HG03097 (cell line): ENCODE results near the gene PPARG.

ENCODE experiments used
- ATAC-seq: cut with Tn5 transposase; IDR thresholded peaks from one replicate; pipeline ENCODE4 v1.9.1; 2021; ENCODE audit not compliant: unreplicated experiment, low FRiP score

The PPARG gene

DNA sequence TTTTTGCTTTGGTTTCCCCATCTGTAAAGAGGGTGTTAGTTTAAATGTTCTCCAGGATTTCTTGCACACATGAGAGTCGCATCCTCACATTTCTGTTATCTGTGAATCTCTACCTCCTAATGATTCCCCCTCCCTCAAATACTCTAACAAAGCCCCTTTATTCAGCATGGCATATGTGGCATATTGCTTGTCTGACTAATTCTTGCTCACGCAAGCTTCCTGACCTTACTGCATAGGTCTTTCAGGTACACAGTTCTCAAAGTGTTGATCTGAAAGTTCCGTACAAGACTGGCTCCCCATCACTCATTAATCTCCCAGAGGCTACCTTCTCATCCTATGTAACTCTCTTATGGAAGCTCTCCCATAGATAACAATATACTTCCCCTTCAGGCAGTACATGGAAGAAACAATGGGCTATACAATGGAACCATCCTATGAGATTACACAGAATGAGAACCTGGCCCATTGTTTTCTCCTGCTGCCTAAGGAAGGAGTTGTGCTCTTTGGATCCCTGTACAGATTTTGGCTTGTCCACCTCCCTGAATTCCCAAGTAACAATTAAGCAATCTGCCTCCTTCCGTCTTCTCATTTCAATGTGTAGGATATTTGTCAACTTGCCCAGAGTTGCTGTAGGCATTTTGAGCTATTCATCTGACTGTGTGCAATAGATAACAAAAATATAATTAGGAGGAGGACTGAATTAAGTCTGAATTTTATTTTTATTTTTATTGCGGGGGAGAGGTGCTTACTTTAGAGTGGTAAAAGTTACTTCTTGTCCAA is 51.0 kb downstream of the PPARG start:
- no peak for ATAC-seq

DNA sequence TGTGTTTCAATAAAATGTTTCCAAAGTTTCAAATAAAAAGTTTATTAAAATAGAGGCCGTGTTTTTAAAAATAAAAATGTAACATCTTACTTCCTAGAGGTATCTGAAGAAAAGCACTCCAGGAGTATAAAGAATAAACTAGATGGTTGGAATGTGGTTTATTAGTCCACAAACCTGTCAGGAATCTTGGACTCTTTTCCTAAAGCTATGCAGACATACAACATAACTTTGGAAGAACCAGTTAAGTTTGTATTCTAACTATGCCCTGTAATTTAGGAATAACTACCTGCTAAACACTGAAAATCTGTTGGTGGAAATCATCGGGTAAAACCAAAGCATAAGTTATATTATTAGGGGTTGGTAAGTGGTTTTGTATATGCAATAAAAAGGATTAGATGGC is 51.6 kb downstream of the PPARG start:
- ATAC-seq = no peak

DNA sequence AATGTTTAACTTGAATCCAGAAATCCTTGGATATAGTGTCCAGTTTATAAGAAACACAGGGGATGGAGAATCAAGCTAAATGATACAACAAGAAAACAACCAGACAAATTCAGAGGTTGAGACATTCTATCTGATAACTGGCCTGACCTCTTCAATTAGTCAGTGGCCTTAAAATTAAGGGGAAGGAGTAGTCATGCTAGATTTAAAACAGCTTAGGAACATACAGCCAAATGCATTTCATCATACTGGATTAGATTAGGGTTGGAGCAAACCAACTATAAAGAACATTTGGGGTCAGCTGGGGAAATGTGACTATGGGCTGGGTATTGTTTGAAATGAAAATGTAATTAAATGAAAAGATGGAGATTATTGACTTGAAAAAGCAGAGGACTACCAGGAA is 53.3 kb downstream of the PPARG start:
- ATAC-seq = no peak

DNA sequence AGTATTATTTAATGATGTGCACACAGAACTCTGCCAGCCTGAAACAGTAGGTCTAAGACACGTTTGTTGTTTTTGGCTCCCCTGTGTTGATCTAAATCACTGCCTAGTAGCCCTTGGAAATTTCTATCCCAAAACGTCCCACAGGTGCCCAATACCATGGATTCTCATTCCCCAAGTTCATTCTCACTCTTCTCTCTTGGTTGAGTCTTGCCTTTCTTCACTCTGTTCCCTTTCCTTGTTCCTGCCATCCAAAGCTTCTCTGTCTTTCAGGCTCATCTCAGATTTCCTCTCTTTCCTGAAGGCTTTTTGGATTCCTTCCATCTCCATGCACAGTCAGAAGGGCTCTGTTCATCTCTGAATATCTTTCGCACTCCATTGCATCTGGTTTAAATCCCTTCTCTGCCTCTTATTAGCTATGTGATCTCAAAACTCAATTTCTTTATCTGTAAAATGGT is 54.2 kb downstream of the PPARG start:
- no peak for ATAC-seq

DNA sequence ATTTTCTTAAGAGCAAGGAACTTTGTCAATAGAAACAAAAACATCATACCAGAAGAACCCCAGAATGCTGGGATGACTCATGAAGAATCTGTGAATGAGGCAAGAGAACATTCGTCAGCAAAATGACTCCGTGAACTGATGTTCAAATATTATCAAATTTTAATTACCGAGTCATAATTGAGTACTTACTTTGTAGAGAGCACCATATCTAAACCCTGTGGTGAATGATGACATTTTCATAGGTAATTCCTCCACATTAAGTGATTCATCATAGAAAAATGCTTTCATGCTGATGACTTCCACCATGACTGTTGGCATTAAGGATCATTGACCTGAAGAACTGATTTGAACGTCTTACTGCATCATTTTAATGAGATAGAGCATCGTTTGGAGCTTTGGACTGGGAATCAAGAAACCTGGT is 56.3 kb downstream of the PPARG start:
- ATAC-seq = no peak

DNA sequence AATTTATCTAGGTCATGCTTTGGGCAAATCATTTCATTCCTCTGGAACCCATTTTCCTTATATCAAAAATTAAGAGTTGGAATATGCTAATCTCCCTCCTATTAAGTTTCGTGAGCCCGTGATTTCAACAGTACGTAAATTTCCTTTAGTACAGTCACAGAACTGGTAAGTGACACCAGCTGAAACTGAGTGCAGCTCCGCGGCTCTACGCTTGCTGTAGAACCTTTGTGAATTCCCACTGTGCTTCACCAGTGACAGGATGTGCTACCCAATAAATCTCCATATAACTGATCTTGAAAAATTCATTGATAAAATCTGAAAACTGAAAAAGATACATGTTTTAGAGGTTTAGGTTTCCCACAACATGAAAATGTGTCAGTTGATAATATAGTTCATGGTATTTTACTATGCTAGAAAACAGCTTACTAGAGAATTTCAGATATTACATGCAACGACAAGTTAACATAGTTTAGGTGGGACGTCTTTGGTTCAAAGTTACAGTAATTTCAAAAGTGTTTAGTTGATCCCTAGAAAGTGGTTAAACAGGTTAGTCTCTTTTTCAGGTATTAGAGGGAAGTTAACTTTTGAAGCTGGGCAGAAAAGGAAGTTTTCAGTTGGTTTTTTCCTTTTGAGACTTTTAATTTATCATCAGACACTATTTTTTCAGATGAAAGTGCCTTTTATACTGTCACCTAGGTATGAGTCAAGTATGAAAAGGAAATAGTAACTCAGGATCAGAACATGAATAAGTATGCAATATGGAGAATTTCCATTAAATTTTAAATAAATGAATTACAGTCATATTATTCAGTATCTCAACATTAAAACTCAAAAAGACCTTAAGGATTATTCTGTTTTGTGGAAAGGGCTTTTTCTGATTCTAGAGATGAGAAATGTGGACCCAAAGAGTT is 57.0 kb downstream of the PPARG start:
- ATAC-seq = no peak

DNA sequence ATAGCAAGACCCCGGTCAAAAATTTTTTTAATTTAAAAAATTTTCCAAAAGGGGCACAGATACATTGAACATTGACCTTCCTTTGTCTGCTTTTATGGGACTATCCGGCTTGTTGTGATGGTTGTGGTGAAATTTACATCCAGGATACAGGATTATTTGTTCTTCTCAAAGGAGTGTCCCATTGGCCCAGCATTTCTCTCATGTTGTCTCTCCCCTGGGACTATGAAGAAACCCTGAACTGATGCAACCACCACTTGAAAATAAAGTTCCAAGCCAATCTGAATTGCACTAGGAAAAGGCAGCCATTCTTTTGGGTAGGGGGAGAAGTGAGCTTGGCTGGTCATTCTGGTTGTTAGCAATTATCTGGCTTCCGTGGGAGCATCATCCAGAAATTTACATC is 58.4 kb downstream of the PPARG start:
- no peak for ATAC-seq

DNA sequence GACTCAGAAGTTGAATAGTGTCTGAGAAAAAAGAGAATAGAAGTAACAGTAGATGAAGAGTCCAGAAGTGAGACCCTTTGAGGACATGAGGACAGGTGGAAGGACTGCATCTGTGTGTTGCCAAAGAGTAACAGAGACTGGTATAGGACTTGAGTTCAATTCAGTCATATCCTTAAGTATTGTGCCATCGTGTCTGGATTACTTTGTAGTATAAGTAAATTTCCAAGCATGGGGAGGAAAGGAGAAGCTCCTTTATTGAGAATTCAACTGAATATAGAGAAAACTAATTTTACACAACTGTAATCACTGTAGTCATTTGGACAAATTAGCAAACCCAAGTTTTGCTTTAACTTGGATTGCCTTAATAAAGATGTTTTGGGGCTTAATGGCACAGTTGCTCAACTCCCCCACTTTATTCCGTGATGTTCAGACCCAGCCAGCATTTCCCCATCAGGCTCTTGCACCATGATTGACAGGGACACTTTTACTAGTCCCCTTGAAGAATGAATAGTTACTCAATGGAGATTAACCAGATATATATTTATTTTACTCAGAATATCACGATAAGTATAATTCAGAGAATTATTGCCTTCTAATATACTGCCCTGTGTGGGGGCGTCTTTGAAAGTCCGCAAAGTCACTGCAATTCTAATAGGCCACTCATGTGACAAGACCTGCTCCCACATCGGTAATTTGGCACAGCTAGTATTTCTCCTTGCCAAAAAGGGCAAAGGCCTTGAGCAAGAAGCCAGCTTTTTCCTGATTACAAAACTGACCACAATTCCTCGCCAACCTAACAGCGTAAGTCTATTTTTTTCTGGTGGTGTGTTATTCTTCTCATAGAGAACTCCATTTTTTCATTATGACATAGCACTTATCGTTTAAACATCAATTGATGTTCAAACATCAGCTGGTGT is 61.3 kb downstream of the PPARG start:
- ATAC-seq = no peak

DNA sequence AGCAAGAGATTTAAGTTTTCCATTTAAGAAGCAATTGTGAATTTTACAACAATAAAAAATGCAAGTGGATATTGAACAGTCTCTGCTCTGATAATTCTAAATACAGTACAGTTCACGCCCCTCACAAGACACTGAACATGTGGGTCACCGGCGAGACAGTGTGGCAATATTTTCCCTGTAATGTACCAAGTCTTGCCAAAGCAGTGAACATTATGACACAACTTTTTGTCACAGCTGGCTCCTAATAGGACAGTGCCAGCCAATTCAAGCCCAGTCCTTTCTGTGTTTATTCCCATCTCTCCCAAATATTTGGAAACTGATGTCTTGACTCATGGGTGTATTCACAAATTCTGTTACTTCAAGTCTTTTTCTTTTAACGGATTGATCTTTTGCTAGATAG is 62.3 kb downstream of the PPARG start:
- ATAC-seq = no peak

DNA sequence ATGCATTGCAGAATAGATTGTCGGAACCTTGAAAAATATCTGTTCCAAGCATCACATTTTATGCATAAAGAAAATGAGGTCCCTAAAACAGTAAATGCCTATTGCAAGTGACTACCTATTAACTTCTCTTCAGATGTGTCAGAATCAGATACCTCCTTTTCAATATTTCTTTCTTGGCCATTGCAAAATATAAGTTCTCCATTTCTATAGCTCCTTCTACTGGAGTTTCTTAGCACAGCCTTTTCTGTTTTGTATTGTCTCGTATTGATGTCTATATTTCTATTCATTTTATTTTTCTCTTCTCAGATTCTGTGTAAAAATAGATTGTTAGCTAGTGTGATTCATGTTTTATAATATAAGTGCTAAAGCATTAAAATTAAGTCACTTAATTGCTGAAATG is 63.4 kb downstream of the PPARG start:
- ATAC-seq = no peak

DNA sequence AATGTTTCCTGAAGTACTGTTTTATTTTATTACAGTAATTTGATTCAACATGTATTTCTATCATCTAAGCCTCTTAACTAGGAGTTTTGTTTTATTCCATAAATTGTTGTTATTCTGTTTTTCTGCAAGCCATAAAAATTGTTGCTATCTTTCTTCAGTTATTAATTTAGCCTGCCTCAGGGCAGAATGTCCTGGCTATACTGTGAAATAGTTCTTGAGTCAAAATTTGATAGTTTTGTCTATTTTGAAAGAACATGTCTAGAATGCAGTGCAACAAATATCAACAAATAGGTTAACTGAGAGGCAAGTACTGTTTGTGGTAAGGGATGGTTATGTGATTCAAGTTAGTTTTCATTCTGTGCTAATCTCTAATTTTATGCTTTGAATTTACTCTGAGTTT is 63.9 kb downstream of the PPARG start:
- no peak for ATAC-seq

DNA sequence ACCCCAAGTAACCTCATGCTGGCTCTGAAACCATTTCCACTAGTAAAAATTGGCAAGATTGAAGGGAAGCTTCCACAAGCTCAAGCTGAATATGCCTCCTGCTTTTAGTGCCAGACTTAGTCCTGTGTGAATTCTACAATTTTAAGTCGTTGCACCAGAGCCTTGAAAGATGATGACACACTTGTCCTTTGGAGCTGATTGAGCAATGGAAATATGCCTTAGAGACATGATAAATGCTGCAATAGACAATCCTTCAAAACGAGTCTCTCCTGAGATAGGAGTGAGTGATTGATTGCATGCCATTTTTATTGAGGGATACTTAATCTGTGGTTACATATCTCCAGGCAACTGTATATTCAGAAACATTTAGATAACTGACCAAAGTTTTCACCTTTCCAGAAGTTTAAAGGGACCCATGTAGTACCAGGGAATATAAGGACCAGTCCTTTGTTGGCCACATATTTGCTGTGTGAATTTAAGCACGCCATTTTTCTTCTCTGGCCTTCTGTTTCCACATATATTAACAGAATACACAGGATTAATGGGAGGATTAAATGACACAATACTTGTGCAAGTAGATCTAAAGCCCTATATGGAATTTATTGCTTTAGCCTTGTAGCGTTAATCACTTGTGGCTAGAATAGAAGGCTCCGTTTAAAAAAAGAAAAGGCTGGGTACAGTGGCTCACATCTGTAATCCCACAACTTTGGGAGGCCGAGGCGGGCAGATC is 65.1 kb downstream of the PPARG start:
- ATAC-seq = no peak

DNA sequence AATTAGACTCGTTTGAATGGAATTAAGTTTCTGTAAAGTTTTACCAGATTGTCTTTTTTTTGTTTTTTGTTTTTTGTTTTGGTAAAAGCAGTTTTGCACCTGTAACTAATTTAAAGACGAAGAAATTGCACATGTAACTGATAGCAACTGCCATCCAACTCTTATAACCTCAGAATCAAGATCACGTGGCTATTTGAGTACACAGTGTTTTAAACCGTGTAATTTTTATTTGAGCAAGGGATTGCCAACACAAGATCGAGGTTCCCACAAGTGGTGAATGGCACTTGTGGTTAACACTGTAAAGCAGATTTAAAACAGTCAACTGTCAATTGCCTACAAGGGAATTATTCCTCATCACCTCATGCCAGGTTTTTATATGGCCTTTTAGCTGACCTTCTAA is 67.3 kb downstream of the PPARG start:
- ATAC-seq = no peak

DNA sequence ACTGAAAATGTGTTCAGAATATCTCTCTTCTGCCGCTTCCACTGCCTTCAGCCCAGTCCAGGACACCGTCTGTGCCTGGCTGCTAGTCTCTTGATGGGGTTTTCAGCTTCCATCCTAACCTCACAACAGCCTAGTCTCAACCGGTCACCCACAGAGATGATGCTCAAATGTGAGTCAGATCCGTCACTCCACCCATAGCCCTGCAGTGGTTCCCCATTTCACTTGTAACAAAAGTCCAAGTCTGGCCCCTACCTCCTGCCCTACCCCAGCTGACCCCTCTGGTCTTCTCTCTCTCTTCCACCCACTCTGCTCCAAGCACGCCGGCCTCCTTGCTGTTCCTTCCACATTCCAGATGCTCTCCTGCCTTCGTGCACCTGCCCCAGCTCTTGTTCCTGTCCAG is 68.1 kb downstream of the PPARG start:
- no peak for ATAC-seq

DNA sequence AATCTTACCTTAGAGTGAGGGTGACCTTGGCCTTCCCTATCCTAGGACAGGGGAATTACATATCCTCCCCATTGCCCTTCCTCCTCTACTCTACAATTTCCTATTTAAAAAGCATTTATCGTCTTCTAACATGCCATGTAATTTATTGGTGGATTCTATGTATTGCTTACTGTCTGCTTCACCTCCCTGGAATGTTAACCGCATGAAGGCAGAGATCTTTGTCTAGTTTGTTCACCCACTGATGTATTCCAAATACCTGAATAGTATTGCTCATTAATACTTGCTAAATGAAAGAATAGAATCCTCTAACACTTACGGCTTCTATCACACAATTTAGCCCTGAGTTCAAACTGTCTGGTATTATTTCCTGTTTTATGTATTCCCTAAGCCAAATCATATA is 68.6 kb downstream of the PPARG start:
- ATAC-seq = no peak

DNA sequence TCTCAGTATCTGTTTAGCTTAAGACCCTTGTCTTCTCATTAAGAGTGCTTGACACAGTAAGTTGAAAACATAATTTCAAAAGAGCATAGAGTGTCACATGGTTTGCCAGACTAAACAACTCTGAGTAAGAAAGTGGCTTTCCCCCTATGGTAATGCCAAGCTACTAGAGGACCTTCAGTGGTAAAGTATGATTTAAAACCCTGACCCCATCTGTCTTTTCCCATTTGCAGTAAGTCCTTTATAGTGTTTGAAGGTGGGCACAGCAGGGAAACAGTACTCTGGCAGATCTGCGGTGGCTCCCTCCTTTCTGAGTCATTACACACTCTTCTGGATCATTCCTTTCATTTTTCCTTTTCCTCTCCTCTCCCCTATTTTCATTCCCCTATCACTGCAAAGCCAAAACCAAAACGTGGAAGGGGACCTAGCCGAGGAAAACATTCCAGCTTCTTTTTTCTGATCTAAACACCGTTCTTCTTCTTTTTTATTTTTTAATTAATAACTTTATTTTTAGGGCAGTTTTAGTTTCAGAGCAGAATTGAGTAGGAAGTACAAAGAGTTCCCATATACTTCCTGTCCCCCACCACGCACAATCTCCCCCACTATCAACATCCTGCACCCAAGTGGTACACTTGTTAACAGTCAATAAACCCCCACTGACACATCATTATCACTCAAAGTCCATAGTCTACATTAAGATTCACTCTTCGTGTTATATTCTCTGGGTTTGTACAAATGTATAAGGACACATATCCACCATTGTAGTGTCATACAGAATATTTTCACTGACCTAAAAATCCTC is 74.7 kb downstream of the PPARG start:
- no peak for ATAC-seq

DNA sequence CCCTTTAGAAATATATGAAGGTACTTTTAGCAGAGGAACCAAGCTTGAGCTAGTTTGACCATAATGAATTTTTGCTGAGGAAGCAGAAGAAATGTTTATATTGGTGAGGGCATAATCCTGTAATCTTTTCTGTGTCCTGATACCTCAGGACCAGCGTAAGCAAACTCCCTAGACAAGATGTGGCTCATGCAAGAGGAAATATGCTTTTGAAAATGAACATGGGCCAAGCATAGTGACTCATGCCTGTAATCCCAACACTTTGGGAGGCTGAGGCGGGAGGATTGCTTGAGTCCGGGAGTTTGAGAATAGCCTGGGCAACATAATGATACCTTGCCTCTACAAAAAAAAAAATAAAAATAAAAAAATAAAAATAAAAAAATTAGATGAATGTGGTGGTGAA is 78.5 kb downstream of the PPARG start:
- ATAC-seq = no peak

DNA sequence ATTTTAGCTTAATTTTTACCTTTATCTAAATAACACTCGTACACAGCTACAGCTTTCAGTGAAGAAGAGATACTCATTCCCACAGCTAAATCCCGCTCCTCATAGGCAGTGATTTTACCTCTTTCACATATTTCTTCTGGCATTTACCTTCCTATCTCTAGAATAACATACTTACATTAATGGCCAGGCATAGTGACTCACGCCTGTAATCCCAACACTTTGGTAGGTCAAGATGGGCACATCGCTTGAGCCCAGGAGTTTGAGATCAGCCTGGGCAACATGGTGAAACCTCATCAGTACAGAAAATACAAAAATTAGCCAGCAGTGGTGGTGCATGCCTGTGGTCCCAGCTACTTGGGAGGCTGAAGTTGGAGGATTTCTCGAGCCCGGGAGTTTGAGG is 80.2 kb downstream of the PPARG start:
- ATAC-seq = no peak

DNA sequence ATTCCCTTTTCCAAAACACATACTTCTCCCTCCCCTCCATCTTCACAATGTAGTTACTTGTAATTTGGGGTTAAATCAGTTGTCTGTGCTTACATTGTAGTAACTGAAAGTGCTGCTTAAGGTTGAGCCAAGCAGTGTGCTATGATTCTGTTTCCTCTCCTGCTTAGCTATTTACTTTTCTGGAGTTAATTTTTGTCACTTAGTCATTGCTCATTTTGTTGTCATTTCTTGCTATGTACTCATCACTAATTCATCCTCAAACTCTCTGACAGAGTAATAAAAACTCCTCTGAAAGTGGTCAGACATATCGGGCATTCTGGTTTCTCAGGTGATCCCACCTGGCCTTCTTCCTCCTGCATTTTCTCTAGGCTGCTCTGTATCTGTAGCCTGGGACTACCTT is 80.7 kb downstream of the PPARG start:
- no peak for ATAC-seq
